Measurements from ENCODE around the gene ANP32E.
"Not testable (repeated sequence)": the region's sequence is repeated elsewhere in the genome, so short reads cannot be mapped to it uniquely, and the experiment has no call there.

ANP32E gene

GRCh38 chr1:150214099-150214756 is 21.7 kb downstream of the ANP32E start:
- DNase-seq, result not testable (repeated sequence)

- DNase-seq, result peak in 57 of 58 donors; percentile 51 to 96 (median 92)
Measured at GRCh38 chr1:150213170-150214098, 22.5 kb downstream of the ANP32E start.

DNA sequence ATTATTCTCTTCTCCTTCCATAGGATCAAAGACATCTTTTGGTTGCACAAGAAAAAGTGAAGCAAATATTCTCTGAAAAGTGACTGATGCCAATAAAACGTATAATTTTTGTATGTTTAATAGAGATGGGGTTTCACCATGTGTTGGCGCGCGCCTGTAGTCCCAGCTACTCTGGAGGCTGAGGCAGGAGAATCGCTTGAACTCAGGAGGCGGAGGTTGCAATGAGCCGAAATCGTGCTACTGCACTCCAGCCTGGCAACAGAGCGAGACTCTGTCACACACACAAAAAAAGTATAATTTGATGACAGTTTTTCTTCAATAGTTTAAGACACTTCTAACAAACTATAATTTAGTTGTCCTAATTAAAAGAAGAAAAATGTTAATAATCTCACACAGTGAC is 23.8 kb downstream of the ANP32E start:
- DNase-seq, result no peak

DNA sequence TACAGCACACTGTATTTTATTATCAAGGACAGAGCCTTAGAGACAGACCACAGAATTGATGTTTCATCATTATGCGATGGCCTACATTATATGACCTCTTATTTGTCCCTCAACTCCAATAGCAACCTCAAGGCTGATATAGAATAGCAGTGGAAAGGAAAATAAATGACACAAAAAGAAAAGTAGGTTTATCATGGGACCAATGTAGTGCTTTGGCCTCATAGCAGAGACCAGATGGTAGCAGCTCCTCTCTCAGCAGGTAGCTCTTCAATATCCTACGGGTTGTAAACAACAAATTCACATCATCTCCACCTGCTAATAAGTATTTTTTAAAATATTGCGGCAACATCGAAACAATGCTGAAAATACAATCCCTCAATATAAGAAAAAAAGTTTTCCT is 25.2 kb downstream of the ANP32E start:
- DNase-seq, result no peak

- no peak for DNase-seq
Measured at GRCh38 chr1:150210091-150210490, 25.8 kb downstream of the ANP32E start.

DNA sequence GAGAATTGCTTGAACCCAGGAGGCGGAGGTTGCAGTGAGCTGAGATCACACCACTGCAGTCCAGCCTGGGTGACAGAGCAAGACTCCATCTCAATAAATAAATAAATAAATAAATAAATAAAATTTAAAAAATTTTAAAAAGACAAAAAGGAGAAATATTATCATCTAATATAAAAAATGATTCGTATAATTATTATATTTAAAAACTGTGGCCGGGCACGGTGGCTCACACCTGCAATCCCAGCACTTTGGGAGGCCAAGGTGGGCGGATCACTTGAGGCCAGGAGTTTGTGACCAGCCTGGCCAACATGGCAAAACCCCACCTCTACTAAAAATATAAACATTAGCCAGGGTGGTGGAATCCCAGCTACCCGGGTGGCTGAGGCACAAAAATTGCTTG is 27.5 kb downstream of the ANP32E start:
- not testable (repeated sequence) for DNase-seq

- peak in 1 of 58 donors; percentile 9 for DNase-seq
Measured at GRCh38 chr1:150207281-150207971, 28.5 kb downstream of the ANP32E start.

GRCh38 chr1:150196417-150196816 is 39.5 kb downstream of the ANP32E start:
- DNase-seq, result no peak

DNA sequence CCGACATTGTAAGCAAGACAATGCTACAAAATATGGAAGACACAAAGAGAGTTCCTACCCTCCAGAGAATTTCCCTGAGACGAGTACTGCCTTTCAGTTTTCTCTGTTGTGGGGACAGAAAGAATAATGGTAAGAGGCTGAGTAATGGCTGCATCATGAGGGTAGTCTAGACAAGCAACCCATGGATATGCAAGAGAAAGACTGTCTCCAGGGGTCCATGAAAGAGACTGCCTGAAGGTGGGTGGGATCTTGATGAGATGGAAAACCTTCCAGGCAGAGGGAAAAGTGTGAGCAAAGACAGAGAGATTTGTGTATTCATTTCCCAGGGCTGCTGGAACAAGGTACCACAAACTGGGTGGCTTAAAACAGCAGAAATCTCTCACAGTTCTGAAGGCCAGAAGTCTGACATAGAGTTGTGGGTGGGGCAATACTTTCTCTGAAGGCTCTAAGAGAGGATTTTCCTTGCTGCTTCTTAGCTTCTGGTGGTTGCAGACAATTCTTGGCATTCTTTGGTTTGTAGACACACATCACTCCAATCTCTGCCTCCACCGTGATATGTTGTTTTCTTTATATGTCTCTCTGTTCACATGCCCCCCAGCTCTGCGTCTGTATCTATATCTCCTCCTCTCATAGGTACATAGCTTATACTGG is 41.4 kb downstream of the ANP32E start:
- DNase-seq, result no peak

DNA sequence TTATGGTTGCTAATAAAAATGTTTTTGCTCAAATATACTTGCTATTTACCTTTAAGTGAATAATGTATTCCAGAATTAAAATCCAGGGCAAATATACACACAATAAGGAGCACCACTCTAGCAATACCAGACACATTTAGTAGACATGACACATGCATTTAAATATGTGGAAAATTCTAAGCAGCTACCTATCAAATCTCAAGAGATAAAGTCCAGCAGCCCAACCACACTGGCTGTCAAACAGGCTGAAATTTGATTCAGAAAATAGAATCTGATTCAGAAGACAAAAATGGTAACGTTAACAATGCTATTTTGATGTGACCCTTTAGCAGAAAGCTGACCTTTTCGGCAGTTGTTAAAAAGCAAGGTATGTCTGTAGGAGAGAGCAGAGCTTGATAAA is 43.9 kb downstream of the ANP32E start:
- DNase-seq, result no peak

DNA sequence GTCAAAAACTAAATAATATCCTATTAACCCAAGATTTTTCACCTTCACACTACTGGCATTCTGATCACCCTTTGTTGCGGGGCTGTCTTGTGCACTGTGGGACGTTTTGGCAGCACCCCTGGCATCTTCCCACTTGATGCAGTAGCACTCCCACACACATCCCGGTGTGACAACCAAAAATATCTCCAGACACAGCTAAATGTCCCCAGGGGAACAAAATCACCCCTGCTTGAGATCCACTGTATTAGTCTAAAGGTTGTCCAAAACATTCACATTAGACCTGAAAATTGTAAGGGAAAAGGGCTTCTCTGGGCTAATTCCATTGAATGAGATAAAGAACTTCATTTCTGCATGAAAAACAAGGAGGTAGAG is 48.4 kb downstream of the ANP32E start:
- peak in 5 of 58 donors; percentile 4 to 48 (median 18) for DNase-seq

DNA sequence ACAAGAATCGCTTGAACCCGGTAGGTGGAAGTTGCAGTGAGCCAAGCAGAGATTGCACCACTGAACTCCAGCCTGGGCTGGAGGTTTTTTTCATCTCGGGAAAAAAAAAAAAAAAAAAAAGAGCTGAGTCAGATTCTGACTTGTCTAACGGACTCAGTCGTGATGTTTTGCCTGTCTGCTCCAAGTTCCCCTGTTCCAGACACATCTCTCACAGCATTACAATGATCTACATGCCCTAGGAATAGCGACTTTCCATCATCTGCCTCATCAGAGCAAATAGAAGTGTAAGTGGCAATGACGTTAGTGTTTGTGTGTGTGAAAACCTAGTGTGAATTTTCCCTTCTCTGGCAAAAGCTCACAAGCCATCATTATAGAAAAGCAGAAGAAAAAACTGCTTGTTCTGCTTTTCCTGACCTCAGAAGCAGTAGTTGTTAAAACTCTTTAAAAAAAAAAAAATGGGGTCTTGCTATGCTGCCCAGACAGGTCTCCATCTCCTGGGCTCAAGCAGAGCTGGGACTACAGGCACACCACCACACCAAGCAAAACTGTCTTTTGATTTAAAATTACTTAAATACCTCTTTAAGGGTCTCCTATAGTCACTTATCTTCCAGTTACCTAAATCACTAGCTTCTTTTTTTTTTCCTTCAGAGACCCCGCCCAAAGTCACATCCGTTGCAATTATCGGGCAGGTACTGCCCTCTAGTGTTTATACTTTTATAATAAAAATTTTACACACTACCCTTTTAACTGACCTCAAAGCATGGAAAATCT is 48.9 kb downstream of the ANP32E start:
- peak in 8 of 58 donors; percentile 5 to 54 (median 28) for DNase-seq

GRCh38 chr1:150186438-150186788 is 49.5 kb downstream of the ANP32E start:
- DNase-seq, result not testable (repeated sequence)

GRCh38 chr1:150185481-150185880 is 50.4 kb downstream of the ANP32E start:
- DNase-seq, result no peak

GRCh38 chr1:150183061-150183460 is 52.9 kb downstream of the ANP32E start:
- no peak for DNase-seq

DNA sequence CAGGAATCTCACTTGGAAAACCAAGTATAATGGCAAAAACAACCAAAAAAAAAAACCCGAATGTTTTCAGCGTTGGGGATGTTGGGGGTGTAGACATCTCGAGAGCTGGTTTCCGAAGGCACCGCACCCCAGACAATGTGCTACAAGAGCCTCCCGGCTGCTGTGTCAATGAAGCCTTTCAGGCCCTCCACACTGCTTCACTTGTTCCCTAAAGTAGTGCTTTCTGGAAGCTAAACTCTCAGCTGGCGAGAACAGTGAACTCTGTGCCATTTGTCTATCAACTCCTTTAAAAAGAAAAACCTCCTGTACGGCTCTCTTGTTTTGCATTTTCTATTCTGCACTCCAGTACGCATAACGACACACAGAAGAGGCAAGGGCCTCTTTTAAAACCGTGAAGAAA is 53.7 kb downstream of the ANP32E start:
- peak in 52 of 58 donors; percentile 9 to 88 (median 58) for DNase-seq

DNA sequence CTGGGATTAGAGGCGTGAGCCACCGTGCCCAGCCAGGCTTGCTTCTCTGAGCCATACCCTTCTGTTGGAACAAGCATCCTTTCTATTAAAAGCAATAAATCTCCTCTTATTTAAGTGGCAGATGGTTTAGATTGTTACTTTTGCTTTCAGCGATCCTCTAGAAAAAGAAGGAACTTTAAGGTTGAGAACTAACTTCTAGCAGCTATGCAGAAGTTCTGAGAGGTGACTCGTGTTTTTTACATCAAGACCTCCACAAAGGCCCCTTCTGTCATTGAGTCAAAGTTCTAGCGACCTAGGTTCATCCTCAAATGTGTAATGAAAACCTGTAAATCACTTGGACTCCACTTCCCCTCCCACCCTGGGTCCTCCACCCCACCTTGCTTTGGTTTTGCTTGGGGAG is 55.4 kb downstream of the ANP32E start:
- no peak for DNase-seq

- no peak for DNase-seq
Measured at GRCh38 chr1:150179867-150180266, 56.0 kb downstream of the ANP32E start.

DNA sequence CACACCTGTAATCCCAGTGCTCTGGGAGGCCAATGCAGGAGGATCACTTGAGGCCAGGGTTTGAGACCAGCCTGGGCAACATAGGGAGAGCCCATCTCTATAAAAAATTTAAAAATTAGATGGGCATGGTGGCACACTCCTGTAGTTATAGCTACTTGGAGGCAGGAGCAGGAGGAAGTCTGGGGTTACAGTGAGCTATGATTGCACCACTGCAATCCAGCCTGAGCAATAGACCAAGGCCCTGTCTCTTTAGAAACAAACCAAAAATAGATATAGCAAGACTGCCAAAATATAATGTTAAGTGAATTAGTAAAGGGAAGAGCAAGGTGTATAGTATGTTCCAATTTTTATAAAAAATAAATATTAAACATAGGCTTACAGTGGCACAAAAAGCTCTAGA is 57.4 kb downstream of the ANP32E start:
- DNase-seq, result no peak

DNA sequence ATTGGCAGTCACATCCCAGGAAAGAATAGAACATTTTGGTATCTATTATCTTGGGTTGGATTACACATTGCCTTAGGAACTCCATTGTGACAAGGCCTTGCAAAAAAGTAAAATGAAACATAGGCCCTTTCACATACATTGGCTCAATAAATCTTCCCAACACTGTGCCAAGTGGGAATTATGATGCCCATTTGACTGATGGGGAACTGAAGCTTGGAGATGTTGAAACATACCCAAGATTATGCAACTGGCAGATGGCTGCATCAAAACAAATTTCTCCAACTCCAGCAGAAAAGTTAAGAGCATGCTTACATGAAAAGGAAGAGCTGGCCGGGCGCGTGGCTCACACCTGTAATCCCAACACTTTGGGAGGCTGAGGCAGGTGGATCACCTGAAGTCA is 59.3 kb downstream of the ANP32E start:
- peak in 3 of 58 donors; percentile 18 to 26 (median 19) for DNase-seq

GRCh38 chr1:150173141-150173585 is 62.7 kb downstream of the ANP32E start:
- no peak for DNase-seq

Measured in anterior cingulate cortex (tissue), 58 donors.